ENCODE data around the gene IL36RN. TPM values are rescaled to one million over a fixed set of nuclear protein-coding genes. Genes with fewer than 3 reads are reported as not detected.

IL36RN gene
- total and polyA plus RNA-seq, 7 donors = not detected

DNA sequence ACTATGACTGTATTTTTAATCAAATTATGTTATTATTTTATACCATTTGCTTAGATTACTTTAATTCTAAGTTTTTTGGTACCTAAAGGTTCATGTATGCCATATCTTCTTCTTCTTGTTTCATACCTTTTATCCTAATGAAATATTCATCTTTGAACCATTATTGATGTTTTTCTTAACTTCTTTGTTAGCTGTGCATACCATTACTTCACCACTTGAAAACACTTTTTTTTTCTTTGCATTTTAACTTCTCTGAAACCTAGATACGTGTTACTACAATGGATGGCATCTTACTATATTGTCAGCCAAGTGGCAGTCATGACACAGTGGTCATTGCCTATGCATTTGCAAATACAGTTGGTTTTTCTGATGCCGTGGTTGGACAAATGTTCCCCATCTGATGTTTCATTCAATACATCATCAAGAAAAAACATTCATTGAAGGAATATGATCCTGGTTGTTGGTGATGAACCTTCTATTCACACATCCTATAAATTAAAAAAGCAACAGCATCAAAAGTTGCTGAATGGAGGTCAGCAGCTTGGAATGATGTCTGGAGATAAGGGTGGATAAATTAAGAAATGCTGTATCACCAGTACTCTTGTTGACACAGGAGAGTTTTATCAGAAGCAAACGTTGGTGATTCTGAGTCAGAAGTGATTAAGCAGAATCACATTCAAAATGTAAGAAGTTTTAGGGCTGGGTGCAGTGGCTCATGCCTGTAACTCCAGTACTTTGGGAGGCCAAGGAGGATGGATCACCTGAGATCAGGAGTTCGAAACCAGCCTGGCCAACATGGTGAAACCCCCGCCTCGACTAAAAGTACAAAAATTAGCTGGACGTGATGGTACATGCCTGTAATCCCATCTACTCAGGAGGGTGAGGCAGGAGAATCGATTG, 46.3 kb upstream of the IL36RN start:
- no peak for DNase-seq
- Histone ChIP-seq H3K27ac (no peak overlapping the region), H3K36me3 (ENCODE audit: insufficient read depth in 1 of 2, low read depth in 1 of 2) (no peaks in the 10 kb centered on the region), H3K4me3 (no peak overlapping the region), H3K4me1 (no peaks in the 10 kb centered on the region), H3K27me3 (ENCODE audit: insufficient read depth in 3 of 3, low read length in 2 of 3) (no peaks in the 10 kb centered on the region), H3K9me3 (no peaks in the 10 kb centered on the region)
- intact Hi-C loops (cut with DNase I) = no loop called here
- ATAC-seq = no peak
- WGBS, 3 donors = 77 to 79% (median 78%) methylated on average over 8 of the region's 8 CpGs
- no peak for TF ChIP-seq CTCF (IDR thresholded peaks at IDR 0.05)

DNA sequence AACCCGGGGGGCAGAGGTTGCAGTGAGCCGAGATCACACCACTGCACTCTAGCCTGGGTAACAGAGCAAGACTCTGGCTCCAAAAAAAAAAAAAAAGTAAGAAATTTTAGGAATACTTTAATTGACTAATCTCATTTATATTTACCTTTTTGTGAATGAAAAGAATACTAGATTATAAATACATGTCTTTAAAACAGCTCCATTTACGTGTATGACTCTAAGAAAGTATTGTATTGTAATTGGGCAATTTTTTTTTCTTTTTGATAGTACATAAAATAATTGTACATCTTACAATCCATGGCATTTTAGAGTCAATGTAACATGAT, 45.7 kb upstream of the IL36RN start:
- TF ChIP-seq CTCF (IDR thresholded peaks at IDR 0.05) = no peak
- no peaks in the 10 kb centered on the region for H3K4me1 ChIP-seq
- no peaks in the 10 kb centered on the region for H3K27me3 ChIP-seq (ENCODE audit: insufficient read depth in 3 of 3, low read length in 2 of 3)
- 80 to 92% (median 80%) methylated on average over 3 of the region's 3 CpGs for WGBS, 3 donors
- H3K9me3 ChIP-seq = no peaks in the 10 kb centered on the region
- ATAC-seq (no peak), DNase-seq (no peak)
- H3K36me3 ChIP-seq (ENCODE audit: insufficient read depth in 1 of 2, low read depth in 1 of 2) = no peaks in the 10 kb centered on the region
- no peak overlapping the region for H3K27ac ChIP-seq
- intact Hi-C loops (cut with DNase I) = no loop called here
- no peak overlapping the region for H3K4me3 ChIP-seq

GRCh38 chr2:113014067-113014466, 44.9 kb upstream of the IL36RN start:
- intact Hi-C loops (cut with DNase I) = no loop called here
- TF ChIP-seq CTCF (IDR thresholded peaks at IDR 0.05) = no peak

GRCh38 chr2:113015042-113015441, 44.0 kb upstream of the IL36RN start:
- no peaks in the 10 kb centered on the region for H3K9me3 ChIP-seq
- no peak for TF ChIP-seq CTCF (IDR thresholded peaks at IDR 0.05)
- H3K36me3 ChIP-seq (ENCODE audit: insufficient read depth in 1 of 2, low read depth in 1 of 2) = no peaks in the 10 kb centered on the region
- WGBS, 3 donors = 52 to 64% (median 62%) methylated on average over 1 of the region's 1 CpG
- no peak for DNase-seq
- H3K4me3 ChIP-seq = no peak overlapping the region
- no peak for ATAC-seq
- no peaks in the 10 kb centered on the region for H3K4me1 ChIP-seq
- intact Hi-C loops (cut with DNase I) = no loop called here
- peaks cover 0 to 2% (median 0%) of the 10 kb centered on the region in 3 donors for H3K27me3 ChIP-seq (ENCODE audit: insufficient read depth in 3 of 3, low read length in 2 of 3)
- no peak overlapping the region for H3K27ac ChIP-seq

More at GRCh38 chr2:113014067-113014466, 44.9 kb upstream of the IL36RN start:
- Histone ChIP-seq H3K36me3 (ENCODE audit: insufficient read depth in 1 of 2, low read depth in 1 of 2) (no peaks in the 10 kb centered on the region), H3K27ac (no peak overlapping the region), H3K4me1 (no peaks in the 10 kb centered on the region), H3K9me3 (no peaks in the 10 kb centered on the region), H3K4me3 (no peak overlapping the region), H3K27me3 (ENCODE audit: insufficient read depth in 3 of 3, low read length in 2 of 3) (no peaks in the 10 kb centered on the region)
- DNase-seq (no peak), ATAC-seq (no peak)
- WGBS, 3 donors = 91 to 94% (median 92%) methylated on average over 2 of the region's 2 CpGs
